Forelimb muscle (tissue), 1 donor: ENCODE results near the gene SCART1. TPM values are rescaled to one million over a fixed set of nuclear protein-coding genes. Genes with fewer than 3 reads are reported as not detected.
"Not testable (repeated sequence)": the region's sequence is repeated elsewhere in the genome, so short reads cannot be mapped to it uniquely, and the experiment has no call there.

Experiments used
- DNase-seq: peaks from one replicate; pipeline ENCODE4 v3.0.0-alpha.2; 2013; ENCODE audit warnings: low read depth
- polyA plus RNA-seq: library from polyadenylated mRNA; unstranded; fragments of 120-200 nt; gene quantifications from one replicate; pipeline ENCODE4 v1.2.1, GENCODE V29; 2013; ENCODE audit not compliant: insufficient read length

SCART1 gene
- 1.5 TPM for polyA plus RNA-seq

- no peak for DNase-seq
Measured at GRCh38 chr10:133453516-133454203, at the start of gene SCART1. TSS of gene SCART1 (plus strand) at chr10:133453945. CDS start at chr10:133453998, 53 bp downstream.

GRCh38 chr10:133405272-133405671 is 48.5 kb upstream of the SCART1 start:
- no peak for DNase-seq

GRCh38 chr10:133405844-133406527 is 47.8 kb upstream of the SCART1 start:
- DNase-seq: no peak

- DNase-seq: no peak
Measured at GRCh38 chr10:133411523-133412380, 42.0 kb upstream of the SCART1 start.

GRCh38 chr10:133412381-133412711 is 41.4 kb upstream of the SCART1 start:
- DNase-seq: no peak

- not testable (repeated sequence) for DNase-seq
Measured at GRCh38 chr10:133414401-133414800, 39.3 kb upstream of the SCART1 start.

GRCh38 chr10:133415752-133416151 is 38.0 kb upstream of the SCART1 start:
- no peak for DNase-seq

- no peak for DNase-seq
Measured at GRCh38 chr10:133418289-133418993, 35.3 kb upstream of the SCART1 start.

- DNase-seq: no peak
Measured at GRCh38 chr10:133419211-133419950, 34.4 kb upstream of the SCART1 start.

- no peak for DNase-seq
Measured at GRCh38 chr10:133420028-133420427, 33.7 kb upstream of the SCART1 start.

- DNase-seq: no peak
Measured at GRCh38 chr10:133420579-133420978, 33.2 kb upstream of the SCART1 start.

- no peak for DNase-seq
Measured at GRCh38 chr10:133421336-133422222, 32.2 kb upstream of the SCART1 start.

GRCh38 chr10:133422223-133422806 is 31.4 kb upstream of the SCART1 start:
- DNase-seq: no peak

GRCh38 chr10:133422807-133423771 is 30.7 kb upstream of the SCART1 start:
- no peak for DNase-seq

GRCh38 chr10:133424102-133424501 is 29.6 kb upstream of the SCART1 start:
- DNase-seq: not testable (repeated sequence)

GRCh38 chr10:133424601-133425000 is 29.1 kb upstream of the SCART1 start, which contains the start of gene SPRN:
TSS of gene SPRN (minus strand) at chr10:133424625. CDS start at chr10:133423681, 944 bp downstream.
- DNase-seq: not testable (repeated sequence)

GRCh38 chr10:133429571-133429970 is 24.2 kb upstream of the SCART1 start:
- not testable (repeated sequence) for DNase-seq
